CD4-positive, alpha-beta T cell treated with Interleukin-21 for 1 hour (primary cell): Measurements from ENCODE around the gene LGALS8.
"Not testable (repeated sequence)": the region's sequence is repeated elsewhere in the genome, so short reads cannot be mapped to it uniquely, and the experiment has no call there.

Experiments
- DNase-seq: peaks from one replicate; pipeline ENCODE4 v3.0.0-alpha.2; 2020

Gene LGALS8

DNA sequence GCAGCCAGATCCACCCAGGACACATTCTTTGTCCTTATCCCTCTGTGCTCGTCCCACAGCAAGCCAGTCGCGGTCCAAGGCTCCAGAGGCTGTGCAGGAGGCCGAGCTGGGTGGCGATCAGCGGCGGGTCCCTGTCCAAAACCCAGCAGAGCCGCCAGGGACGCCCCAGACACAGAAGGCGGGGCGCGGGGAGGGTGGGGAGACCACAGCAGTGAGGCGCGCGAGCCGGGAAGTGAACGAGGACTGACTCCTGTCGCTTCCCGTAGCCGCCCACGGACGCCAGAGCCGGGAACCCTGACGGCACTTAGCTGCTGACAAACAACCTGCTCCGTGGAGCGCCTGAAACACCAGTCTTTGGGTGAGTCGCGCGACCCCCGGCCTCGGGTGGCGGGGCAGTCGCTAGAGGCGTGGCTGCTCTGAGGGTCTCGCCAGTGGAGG, at the start of gene LGALS8:
LGALS8 (plus strand) TSS at position 279 of the 438 bp plus-strand sequence. CDS start 2,089 bp downstream, outside the sequence.
- DNase-seq = peak; percentile 90

GRCh38 chr1:236476019-236476418, 47.8 kb upstream of the LGALS8 start:
- no peak for DNase-seq

DNA sequence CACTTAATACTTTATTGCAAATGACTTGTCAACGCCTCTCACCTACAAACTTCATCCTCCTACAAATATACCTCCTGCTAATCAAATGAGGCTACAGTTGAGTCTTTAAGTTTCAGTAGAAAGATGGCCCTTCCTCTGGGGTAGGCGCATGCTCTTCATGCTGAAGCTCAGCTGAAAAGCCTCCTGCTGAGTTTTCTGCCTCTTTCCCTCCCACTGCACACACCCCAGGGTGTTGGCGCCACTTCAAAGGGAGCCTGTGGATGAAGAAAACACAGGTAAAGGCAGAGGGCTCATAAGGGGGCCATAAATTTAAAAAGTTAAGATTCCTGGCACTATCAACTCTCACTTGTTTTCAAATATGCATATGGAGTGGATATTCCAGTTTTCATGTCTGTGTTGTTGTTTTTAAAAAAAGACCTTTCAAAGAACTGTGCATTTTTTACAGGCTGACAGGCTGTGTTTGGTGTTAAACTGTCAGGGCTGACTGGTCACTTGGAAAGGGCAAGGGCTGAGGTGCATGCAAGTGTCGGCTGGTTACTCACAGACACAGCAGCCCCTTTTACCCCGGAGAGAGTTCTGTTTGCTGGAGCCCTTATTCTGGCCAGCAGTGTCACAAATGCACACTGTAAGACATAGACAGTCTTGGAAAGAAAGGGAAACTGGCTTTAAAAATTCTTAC, 42.9 kb upstream of the LGALS8 start:
- DNase-seq = no peak

DNA sequence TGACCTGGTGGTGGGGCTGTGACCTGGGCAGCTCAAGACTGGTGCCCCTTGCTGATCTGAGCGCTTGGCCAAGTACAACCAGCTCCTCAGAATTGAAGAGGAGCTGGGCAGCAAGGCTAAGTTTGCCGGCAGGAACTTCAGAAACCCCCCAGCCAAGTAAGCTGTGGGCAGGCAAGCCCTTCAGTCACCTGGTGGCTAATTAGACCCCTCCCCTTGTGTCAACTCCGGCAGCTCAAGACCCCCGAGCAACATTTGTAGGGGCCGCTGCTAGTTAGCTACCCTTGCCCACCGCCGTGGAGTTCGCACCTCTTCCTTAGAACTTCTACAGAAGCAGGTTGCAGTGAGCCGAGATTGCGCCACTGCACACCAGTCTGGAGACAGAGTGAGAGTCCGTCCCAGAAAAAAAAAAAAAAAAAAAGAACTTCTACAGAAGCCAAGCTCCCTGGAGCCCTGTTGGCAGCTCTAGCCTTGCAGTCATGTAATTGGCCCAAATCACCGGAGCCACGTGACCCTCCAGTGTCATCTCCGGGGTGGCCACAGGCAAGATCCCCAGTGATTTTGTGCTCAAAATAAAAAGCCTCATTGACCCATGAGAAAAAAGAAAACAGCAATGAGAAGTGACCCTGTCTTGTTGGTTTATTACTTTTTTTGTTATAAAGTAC, 39.3 kb upstream of the LGALS8 start:
- no peak for DNase-seq

- DNase-seq = no peak
These were observed 37.3 kb upstream of the LGALS8 start for GRCh38 chr1:236486356-236487002.

GRCh38 chr1:236489161-236489560, 34.6 kb upstream of the LGALS8 start:
- DNase-seq = not testable (repeated sequence)

- peak; percentile 50 for DNase-seq
These were observed 33.9 kb upstream of the LGALS8 start for GRCh38 chr1:236489710-236490377.

DNA sequence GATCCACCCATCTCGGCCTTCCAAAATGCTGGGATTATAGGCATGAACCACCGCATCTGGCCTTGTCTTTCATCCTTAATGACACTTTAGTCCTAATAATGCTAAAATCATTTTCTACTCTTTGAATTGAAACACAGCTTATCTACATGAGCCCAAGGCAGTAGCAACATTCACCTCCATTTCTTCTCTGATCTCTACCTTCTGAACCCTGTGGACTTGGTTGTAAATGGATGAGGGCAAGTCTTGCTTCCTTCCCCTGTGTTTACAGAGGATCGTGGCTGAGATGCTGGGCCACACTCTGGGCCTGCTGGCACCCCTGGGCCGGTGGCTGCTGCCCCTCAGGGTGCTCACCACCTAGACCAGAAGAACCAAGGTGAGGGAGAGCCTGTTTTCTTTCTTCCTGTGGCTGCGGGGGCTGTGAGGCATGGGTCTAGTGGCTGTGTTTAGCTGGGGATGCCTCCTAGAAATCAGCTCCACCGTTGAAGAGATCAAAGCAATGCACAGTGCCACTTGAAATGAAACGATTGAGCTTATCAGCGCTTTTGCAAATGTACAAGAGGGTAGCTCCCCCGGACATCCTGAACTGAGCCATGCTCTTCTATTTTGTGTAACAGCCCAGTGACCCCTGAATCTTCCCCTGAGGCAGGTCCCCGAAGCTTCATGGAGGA, 32.2 kb upstream of the LGALS8 start:
- no peak for DNase-seq

GRCh38 chr1:236492378-236492777, 31.4 kb upstream of the LGALS8 start:
- DNase-seq = no peak

DNA sequence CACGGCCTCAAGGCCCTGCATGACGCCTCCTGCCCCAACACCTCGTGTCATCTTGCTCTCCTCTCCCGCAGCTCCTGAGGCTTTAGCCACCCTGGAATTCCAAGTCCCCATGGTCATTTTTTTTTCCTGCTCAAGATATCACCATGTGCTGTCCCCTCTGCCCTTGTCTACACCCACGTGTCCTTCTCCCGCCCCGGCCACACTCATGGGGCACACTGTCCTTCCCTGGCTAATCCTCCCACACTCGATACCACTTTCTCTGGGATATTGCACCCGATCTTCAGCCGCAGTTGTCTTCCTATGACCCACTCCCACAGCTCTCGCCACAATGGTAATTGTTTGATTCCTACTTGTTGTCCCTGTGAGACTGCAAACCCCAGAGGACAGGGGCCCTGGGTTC, 29.7 kb upstream of the LGALS8 start:
- no peak for DNase-seq

- DNase-seq = no peak
These were observed 29.0 kb upstream of the LGALS8 start for GRCh38 chr1:236494586-236495466.

- DNase-seq = no peak
These were observed 28.2 kb upstream of the LGALS8 start for GRCh38 chr1:236495467-236496112.

DNA sequence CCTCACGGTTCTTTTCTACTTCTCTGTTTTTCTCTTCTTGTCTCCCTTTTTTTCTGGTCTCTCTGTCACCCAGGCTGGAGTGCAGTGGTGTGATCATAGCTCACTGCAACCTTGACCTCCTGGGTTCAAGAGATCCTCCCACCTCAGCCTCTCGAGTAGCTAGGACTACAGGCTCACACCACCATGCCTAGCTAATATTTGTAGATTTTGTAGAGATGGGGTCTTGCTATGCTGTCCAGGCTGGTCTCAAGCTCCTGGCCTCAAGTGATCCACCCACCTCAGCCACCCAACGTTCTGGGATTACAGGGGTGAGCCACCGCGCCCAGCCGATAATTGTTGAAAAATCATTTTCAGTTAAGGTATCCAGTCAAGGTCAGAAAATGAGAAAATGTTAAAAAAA, 25.9 kb upstream of the LGALS8 start:
- no peak for DNase-seq

GRCh38 chr1:236501093-236501492, 22.7 kb upstream of the LGALS8 start:
- no peak for DNase-seq

DNA sequence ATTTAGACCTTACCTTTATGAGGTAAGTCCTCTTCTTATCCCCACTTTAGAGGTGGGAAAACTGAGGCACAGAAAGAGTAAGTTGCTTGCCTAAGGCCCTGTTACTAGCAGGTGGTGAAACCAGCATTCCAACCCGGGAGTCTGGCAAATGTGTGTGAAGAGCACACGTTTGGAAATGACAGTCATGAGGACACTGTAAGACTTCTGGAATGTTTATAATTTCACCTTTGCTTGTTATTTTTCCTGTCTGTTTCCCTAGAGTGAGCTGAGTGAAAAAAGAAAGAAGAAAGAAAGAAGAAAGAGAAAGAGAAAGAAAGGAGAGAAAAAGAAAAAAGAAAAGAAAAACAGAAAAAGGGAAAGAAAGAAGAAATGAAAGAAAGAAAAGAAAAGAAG, 21.2 kb upstream of the LGALS8 start:
- no peak for DNase-seq

GRCh38 chr1:236502972-236503639, 20.7 kb upstream of the LGALS8 start:
- peak; percentile 15 for DNase-seq

DNA sequence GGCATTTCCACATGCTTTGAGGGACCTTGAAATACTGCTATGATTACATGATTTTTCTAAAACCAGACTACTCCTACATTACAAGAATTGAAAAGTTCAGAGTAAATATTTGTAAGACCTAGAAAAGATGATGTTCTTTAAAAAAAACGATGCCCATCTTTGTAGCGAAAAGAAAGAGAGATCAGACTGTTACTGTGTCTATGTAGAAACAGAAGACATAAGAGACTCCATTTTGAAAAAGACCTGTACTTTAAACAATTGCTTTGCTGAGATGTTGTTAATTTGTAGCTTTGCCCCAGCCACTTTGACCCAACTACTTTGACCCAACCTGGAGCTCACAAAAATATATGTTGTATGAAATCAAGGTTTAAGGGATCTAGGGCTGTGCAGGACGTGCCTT, 19.4 kb upstream of the LGALS8 start:
- DNase-seq = not testable (repeated sequence)

- DNase-seq = no peak
These were observed 16.6 kb upstream of the LGALS8 start for GRCh38 chr1:236507022-236507700.

DNA sequence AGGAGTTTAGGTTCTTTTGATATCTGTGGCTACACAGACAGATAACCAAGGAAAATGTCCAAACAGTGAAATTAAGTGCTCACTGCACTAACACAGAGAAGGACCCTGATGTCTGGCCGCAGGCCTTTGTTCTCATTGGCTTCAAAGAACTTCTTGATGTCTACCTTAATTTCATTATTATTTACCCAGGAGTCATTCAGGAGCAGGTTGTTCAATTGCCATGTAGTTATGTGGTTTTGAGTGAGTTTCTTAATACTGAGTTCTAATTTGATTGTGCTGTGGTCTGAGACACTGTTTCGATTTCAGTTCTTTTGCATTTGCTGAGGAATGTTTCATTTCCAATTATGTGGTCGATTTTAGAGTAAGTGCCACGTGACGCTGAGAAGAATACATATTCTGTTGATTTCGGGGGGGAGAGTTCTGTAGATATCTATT, 15.2 kb upstream of the LGALS8 start:
- no peak for DNase-seq

DNA sequence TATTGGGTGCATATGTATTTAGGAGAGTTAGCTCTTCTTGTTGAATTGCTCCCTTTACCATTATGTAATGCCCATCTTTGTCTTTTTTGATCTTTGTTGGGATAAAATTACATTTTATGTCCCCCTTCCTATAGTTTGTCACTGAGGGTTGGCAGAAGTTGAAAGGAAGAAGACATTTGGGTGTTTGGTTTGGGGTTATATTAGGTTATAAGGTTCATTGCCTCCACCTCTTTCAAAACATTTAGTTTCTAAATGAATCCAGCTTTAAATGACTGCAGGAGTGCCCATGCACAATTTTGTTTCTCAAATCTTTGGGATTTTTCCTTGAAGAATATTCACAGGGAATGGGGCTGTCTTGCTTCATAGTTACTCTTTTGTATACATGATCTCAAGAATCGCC, 14.6 kb upstream of the LGALS8 start:
- no peak for DNase-seq
